SK-N-SH treated with all-trans-retinoic acid at 6 μM for 48 hours (cell line): Measurements from ENCODE around the gene NEUROD6.

ENCODE experiments used
- ATAC-seq: fragments of 200-7000 bp; cut with Tn5 transposase; 3 replicates; pipeline ENCODE4 v1.9.1; 2020; ENCODE audit warnings: mild to moderate bottlenecking, moderate library complexity
- ARNTL ChIP-seq: fragments of 450-650 bp; formaldehyde crosslinking; IDR thresholded peaks from 2 replicates; pipeline ENCODE4 v1.5.0; 2020; ENCODE audit warnings: low read depth, mild to moderate bottlenecking, moderate library complexity, borderline replicate concordance
- BACH2 ChIP-seq: fragments of 250-450 bp; sonication (Bioruptor Pico); IDR thresholded peaks from 2 replicates; pipeline ENCODE4 v1.9.0; 2021; ENCODE audit warnings: mild to moderate bottlenecking, borderline replicate concordance
- CREB5 ChIP-seq: fragments of 250-450 bp; sonication (Bioruptor Pico); IDR thresholded peaks from 2 replicates; pipeline ENCODE4 v1.5.1; 2020; ENCODE audit warnings: low read depth, mild to moderate bottlenecking, moderate library complexity
- CSDC2 ChIP-seq: fragments of 250-450 bp; sonication (Bioruptor Pico); IDR thresholded peaks from 2 replicates; pipeline ENCODE4 v1.5.0; 2020; ENCODE audit warnings: mild to moderate bottlenecking, moderate library complexity
- ESRRG ChIP-seq: fragments of 250-450 bp; sonication (Bioruptor Pico); IDR thresholded peaks from 2 replicates; pipeline ENCODE4 v1.6.1; 2021; ENCODE audit warnings: mild to moderate bottlenecking
- GLIS3 ChIP-seq: fragments of 250-450 bp; sonication (Bioruptor Pico); IDR thresholded peaks from 2 replicates; pipeline ENCODE4 v1.5.0; 2020; ENCODE audit warnings: mild to moderate bottlenecking, moderate library complexity
- ISL1 ChIP-seq: fragments of 250-450 bp; sonication (Bioruptor Pico); IDR thresholded peaks from 2 replicates; pipeline ENCODE4 v2.1.2; 2022; ENCODE audit warnings: mild to moderate bottlenecking, moderate library complexity
- OSR1 ChIP-seq: fragments of 250-450 bp; sonication (Bioruptor Pico); IDR thresholded peaks from 2 replicates; pipeline ENCODE4 v1.8.0; 2022; ENCODE audit warnings: moderate library complexity, mild to moderate bottlenecking, inconsistent platforms
- PATZ1 ChIP-seq: fragments of 250-450 bp; sonication (Bioruptor Pico); IDR thresholded peaks from 2 replicates; pipeline ENCODE4 v1.8.0; 2020; ENCODE audit warnings: mild to moderate bottlenecking, moderate library complexity, borderline replicate concordance
- POU6F1 ChIP-seq: fragments of 250-450 bp; sonication (Bioruptor Pico); IDR thresholded peaks from 2 replicates; pipeline ENCODE4 v1.8.0; 2021; ENCODE audit warnings: low read depth, mild to moderate bottlenecking, moderate library complexity, borderline replicate concordance
- PPARA ChIP-seq: fragments of 250-450 bp; sonication (Bioruptor Pico); IDR thresholded peaks from 2 replicates; pipeline ENCODE4 v1.5.0; 2020; ENCODE audit warnings: mild to moderate bottlenecking, borderline replicate concordance
- RARB ChIP-seq: fragments of 250-450 bp; sonication (Bioruptor Pico); IDR thresholded peaks from 2 replicates; pipeline ENCODE4 v1.8.0; 2021; ENCODE audit warnings: mild to moderate bottlenecking, moderate library complexity
- SNAI2 ChIP-seq: fragments of 250-450 bp; sonication (Bioruptor Pico); IDR thresholded peaks from 2 replicates; pipeline ENCODE4 v1.5.0; 2020; ENCODE audit warnings: mild to moderate bottlenecking, moderate library complexity
- TCF4 ChIP-seq: fragments of 250-450 bp; sonication (Bioruptor Pico); IDR thresholded peaks from 2 replicates; pipeline ENCODE4 v1.8.0; 2021; ENCODE audit warnings: mild to moderate bottlenecking, moderate library complexity, borderline replicate concordance
- TOX ChIP-seq: fragments of 250-450 bp; sonication (Bioruptor Pico); IDR thresholded peaks from 2 replicates; pipeline ENCODE4 v1.8.0; 2021; ENCODE audit warnings: mild to moderate bottlenecking, moderate library complexity, borderline replicate concordance
- ZC3H10 ChIP-seq: fragments of 250-450 bp; sonication (Bioruptor Pico); IDR thresholded peaks from 2 replicates; pipeline ENCODE4 v1.5.1; 2021; ENCODE audit warnings: mild to moderate bottlenecking, moderate library complexity
- ZFP30 ChIP-seq: fragments of 450-650 bp; formaldehyde crosslinking; IDR thresholded peaks from 2 replicates; pipeline ENCODE4 v1.5.0; 2022; ENCODE audit warnings: mild to moderate bottlenecking, moderate library complexity
- ZNF565 ChIP-seq: fragments of 450-650 bp; formaldehyde crosslinking; conservative IDR thresholded peaks from 2 replicates; pipeline ENCODE4 v1.5.0; 2020; ENCODE audit warnings: low read depth, mild to moderate bottlenecking, moderate library complexity
- ZNF70 ChIP-seq: fragments of 450-650 bp; formaldehyde crosslinking; IDR thresholded peaks from 2 replicates; pipeline ENCODE4 v1.5.0; 2020; ENCODE audit warnings: mild to moderate bottlenecking, moderate library complexity
- ZNF8 ChIP-seq: fragments of 450-650 bp; formaldehyde crosslinking; IDR thresholded peaks from 2 replicates; pipeline ENCODE4 v1.5.0; 2020; ENCODE audit warnings: mild to moderate bottlenecking, moderate library complexity
- TF ChIP-seq, protein P1 (sequence below): fragments of 250-450 bp; sonication (Bioruptor Pico); IDR thresholded peaks from 2 replicates; pipeline ENCODE4 v1.5.0; 2020; ENCODE audit warnings: mild to moderate bottlenecking, moderate library complexity
- TF ChIP-seq, protein P2 (sequence below): fragments of 250-450 bp; sonication (Bioruptor Pico); IDR thresholded peaks from 2 replicates; pipeline ENCODE4 v1.5.1; 2021; ENCODE audit warnings: mild to moderate bottlenecking, moderate library complexity

The NEUROD6 gene

DNA sequence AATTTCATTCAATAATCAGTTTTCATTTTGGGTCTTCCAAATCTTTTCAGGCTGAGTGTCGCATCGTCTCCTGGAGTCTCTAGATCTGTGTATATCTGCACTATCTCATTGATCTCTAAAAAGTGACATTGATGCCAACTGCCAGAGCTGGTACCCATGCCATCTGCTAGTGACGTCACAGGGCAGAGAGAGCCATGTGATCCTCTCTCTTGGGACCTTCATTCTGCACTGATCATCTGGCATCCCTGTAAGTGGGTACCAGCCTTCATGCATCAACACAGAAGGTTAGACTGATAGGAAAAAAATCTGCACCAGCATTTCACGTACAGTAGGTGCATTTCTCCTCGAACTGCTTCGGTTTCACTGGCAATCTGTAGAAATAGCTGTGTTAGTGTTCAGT lies at the start of gene NEUROD6:
NEUROD6 (minus strand) TSS at position 124 of the 400 bp plus-strand sequence. CDS start 1,458 bp downstream, outside the sequence.
- ATAC-seq, result no peak
- no peak for TF ChIP-seq ZNF565 (CRISPR knock-in tag)
- no peak for TF ChIP-seq POU6F1 (CRISPR knock-in tag)
- TF ChIP-seq PPARA (CRISPR knock-in tag), result no peak
- TF ChIP-seq, protein P1, sequence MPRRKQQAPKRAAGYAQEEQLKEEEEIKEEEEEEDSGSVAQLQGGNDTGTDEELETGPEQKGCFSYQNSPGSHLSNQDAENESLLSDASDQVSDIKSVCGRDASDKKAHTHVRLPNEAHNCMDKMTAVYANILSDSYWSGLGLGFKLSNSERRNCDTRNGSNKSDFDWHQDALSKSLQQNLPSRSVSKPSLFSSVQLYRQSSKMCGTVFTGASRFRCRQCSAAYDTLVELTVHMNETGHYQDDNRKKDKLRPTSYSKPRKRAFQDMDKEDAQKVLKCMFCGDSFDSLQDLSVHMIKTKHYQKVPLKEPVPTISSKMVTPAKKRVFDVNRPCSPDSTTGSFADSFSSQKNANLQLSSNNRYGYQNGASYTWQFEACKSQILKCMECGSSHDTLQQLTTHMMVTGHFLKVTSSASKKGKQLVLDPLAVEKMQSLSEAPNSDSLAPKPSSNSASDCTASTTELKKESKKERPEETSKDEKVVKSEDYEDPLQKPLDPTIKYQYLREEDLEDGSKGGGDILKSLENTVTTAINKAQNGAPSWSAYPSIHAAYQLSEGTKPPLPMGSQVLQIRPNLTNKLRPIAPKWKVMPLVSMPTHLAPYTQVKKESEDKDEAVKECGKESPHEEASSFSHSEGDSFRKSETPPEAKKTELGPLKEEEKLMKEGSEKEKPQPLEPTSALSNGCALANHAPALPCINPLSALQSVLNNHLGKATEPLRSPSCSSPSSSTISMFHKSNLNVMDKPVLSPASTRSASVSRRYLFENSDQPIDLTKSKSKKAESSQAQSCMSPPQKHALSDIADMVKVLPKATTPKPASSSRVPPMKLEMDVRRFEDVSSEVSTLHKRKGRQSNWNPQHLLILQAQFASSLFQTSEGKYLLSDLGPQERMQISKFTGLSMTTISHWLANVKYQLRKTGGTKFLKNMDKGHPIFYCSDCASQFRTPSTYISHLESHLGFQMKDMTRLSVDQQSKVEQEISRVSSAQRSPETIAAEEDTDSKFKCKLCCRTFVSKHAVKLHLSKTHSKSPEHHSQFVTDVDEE (CRISPR knock-in tag), result no peak
- no peak for TF ChIP-seq ZC3H10 (CRISPR knock-in tag)
- TF ChIP-seq CSDC2, result no peak
- TF ChIP-seq TCF4 (CRISPR knock-in tag), result no peak
- no peak for TF ChIP-seq ESRRG (CRISPR knock-in tag)
- TF ChIP-seq, protein P2, sequence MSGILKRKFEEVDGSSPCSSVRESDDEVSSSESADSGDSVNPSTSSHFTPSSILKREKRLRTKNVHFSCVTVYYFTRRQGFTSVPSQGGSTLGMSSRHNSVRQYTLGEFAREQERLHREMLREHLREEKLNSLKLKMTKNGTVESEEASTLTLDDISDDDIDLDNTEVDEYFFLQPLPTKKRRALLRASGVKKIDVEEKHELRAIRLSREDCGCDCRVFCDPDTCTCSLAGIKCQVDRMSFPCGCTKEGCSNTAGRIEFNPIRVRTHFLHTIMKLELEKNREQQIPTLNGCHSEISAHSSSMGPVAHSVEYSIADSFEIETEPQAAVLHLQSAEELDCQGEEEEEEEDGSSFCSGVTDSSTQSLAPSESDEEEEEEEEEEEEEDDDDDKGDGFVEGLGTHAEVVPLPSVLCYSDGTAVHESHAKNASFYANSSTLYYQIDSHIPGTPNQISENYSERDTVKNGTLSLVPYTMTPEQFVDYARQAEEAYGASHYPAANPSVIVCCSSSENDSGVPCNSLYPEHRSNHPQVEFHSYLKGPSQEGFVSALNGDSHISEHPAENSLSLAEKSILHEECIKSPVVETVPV (CRISPR knock-in tag), result no peak
- no peak for TF ChIP-seq SNAI2 (CRISPR knock-in tag)
- no peak for TF ChIP-seq PATZ1 (CRISPR knock-in tag)
- no peak for TF ChIP-seq RARB (CRISPR knock-in tag)
- no peak for TF ChIP-seq ZNF70
- TF ChIP-seq CREB5, result no peak
- no peak for TF ChIP-seq TOX
- TF ChIP-seq ISL1, result no peak

DNA sequence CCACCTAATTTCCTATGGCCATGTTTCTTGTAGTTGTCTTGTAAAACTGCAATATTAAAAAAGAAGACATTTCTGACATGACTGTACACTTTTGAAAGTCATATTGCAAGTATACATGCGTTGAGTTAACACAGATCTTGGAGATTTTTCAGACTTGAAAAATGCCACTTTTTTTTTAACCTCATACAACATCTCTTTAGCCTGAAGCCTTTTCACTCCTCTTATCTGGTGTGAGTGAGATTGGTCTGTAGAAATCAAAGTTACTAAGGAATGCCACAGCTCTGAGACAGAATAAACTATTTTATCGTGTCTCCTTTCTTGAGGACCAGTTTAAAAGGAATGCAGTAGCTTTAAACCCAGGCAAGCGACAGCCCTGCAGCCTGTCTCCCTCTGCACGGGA lies 43.9 kb upstream of the NEUROD6 start:
- TF ChIP-seq GLIS3 (no peak), PPARA (CRISPR knock-in tag) (no peak), CREB5 (no peak), ISL1 (no peak), PATZ1 (CRISPR knock-in tag) (no peak)
- ATAC-seq, result no peak

- ATAC-seq, result no peak
- no peak for TF ChIP-seq ZC3H10 (CRISPR knock-in tag)
- no peak for TF ChIP-seq PPARA (CRISPR knock-in tag)
- TF ChIP-seq CSDC2, result no peak
- TF ChIP-seq BACH2, result no peak
- no peak for TF ChIP-seq ARNTL (CRISPR knock-in tag)
- TF ChIP-seq, protein P2 (CRISPR knock-in tag), result no peak
- no peak for TF ChIP-seq ZNF70
- TF ChIP-seq POU6F1 (CRISPR knock-in tag), result no peak
- no peak for TF ChIP-seq ZNF8 (CRISPR knock-in tag)
- TF ChIP-seq OSR1 (CRISPR knock-in tag), result no peak
- no peak for TF ChIP-seq ZFP30 (CRISPR knock-in tag)
- TF ChIP-seq TCF4 (CRISPR knock-in tag), result no peak
- no peak for TF ChIP-seq ZNF565 (CRISPR knock-in tag)
These were observed 42.2 kb upstream of the NEUROD6 start for GRCh38 chr7:31382722-31383121.
